Measurements from ENCODE around the gene ACTBL2. TPM values are rescaled to one million over a fixed set of nuclear protein-coding genes. Genes with fewer than 3 reads are reported as not detected.
A peak's percentile ranks its signal among the peaks of the same experiment; 100 is the strongest.

Gene ACTBL2
- total RNA-seq, 1 donor: not detected

DNA sequence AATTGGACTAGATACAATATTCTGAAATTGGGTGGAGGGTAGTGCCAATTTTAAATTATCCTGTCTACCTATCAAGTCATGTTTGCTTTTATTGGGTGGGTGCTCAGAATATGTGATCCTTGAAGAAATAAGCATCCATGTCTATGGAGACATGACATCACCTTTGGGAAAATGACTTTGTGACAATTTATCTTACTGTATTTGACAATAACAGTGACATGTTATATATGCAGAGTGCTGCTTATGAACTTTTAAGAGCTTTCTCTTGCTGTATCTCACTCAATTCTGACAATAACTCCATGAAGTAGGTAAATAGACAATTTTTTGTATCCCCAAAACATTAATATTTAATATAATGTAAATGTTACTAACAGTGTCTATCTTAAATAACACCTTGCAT, 15.1 kb upstream of the ACTBL2 start:
- H3K27ac ChIP-seq (ENCODE audit: low read depth, low read length): no peak overlapping the region
- TF ChIP-seq, protein P1, sequence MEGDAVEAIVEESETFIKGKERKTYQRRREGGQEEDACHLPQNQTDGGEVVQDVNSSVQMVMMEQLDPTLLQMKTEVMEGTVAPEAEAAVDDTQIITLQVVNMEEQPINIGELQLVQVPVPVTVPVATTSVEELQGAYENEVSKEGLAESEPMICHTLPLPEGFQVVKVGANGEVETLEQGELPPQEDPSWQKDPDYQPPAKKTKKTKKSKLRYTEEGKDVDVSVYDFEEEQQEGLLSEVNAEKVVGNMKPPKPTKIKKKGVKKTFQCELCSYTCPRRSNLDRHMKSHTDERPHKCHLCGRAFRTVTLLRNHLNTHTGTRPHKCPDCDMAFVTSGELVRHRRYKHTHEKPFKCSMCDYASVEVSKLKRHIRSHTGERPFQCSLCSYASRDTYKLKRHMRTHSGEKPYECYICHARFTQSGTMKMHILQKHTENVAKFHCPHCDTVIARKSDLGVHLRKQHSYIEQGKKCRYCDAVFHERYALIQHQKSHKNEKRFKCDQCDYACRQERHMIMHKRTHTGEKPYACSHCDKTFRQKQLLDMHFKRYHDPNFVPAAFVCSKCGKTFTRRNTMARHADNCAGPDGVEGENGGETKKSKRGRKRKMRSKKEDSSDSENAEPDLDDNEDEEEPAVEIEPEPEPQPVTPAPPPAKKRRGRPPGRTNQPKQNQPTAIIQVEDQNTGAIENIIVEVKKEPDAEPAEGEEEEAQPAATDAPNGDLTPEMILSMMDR (IDR thresholded peaks at IDR 0.05; ENCODE audit: extremely low read depth, low read depth, low read length): no peak
- no peak overlapping the region for H2AFZ ChIP-seq (ENCODE audit: low read length)
- no peaks in the 10 kb centered on the region for H3K27me3 ChIP-seq (ENCODE audit: insufficient read depth, low read length)
- peaks cover 32% of the 10 kb centered on the region for H3K4me1 ChIP-seq (ENCODE audit: insufficient read depth, low read length)
- H3K4me2 ChIP-seq (ENCODE audit: insufficient read depth, low read length): no peak overlapping the region
- H4K20me1 ChIP-seq (ENCODE audit: insufficient read depth, low read length): no peaks in the 10 kb centered on the region
- H3K4me3 ChIP-seq (ENCODE audit: insufficient read depth, low read length): no peak overlapping the region
- DNase-seq (ENCODE audit: insufficient read length, low spot score, missing footprints): no peak
- no peaks in the 10 kb centered on the region for H3K9me3 ChIP-seq (ENCODE audit: low read depth, low read length)
- H3K79me2 ChIP-seq (ENCODE audit: insufficient read depth, low read length): no peaks in the 10 kb centered on the region
- H3K36me3 ChIP-seq (ENCODE audit: insufficient read depth, low read length): no peaks in the 10 kb centered on the region

DNA sequence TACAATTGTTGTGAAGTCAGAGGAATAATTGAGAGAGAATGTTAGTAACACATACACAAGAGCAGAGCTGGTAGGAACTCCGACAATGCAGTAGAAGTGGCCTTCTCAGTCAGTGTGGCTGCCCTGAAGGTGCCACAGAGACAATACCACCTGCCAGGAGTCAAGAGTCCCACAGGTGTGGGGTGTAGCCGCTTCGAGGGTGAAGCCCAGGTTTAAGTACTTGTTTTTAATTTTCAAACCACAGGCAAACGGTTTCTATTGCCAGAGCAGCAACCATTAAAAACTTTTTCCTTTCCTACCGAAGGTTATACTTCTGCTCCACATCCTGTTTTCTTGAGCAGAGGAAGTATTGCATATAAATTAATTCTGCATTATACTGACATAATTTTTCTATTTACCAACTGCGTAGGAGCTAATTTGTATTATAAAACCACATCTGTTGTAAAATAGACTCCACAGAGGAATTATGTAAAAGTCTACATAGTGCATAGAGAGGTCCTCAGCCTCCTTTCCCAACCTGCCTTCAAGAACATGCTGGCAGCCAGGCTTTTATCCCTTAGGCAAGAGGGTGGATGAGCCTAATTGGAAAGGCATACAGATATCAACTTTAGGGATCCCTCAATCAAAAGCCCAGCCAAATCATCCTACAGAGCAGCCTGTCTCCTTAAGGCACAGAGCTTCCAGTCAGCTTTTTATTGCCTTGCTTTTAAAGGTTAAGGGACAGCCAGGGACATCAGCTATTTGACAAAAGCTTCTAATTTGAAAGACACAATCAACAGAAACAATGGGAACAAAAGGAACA, 12.9 kb upstream of the ACTBL2 start:
- no peaks in the 10 kb centered on the region for H3K9me3 ChIP-seq (ENCODE audit: low read depth, low read length)
- DNase-seq (ENCODE audit: insufficient read length, low spot score, missing footprints): no peak
- TF ChIP-seq, protein P1 (IDR thresholded peaks at IDR 0.05; ENCODE audit: extremely low read depth, low read depth, low read length): no peak
- H3K4me1 ChIP-seq (ENCODE audit: insufficient read depth, low read length): peaks cover 24% of the 10 kb centered on the region
- no peaks in the 10 kb centered on the region for H3K27me3 ChIP-seq (ENCODE audit: insufficient read depth, low read length)
- no peak overlapping the region for H3K4me3 ChIP-seq (ENCODE audit: insufficient read depth, low read length)
- no peaks in the 10 kb centered on the region for H4K20me1 ChIP-seq (ENCODE audit: insufficient read depth, low read length)
- no peaks in the 10 kb centered on the region for H3K79me2 ChIP-seq (ENCODE audit: insufficient read depth, low read length)
- no peaks in the 10 kb centered on the region for H3K36me3 ChIP-seq (ENCODE audit: insufficient read depth, low read length)
- peak overlapping the region; percentile 44 for H2AFZ ChIP-seq (ENCODE audit: low read length)
- H3K4me2 ChIP-seq (ENCODE audit: insufficient read depth, low read length): no peak overlapping the region
- peak overlapping the region; percentile 91 for H3K27ac ChIP-seq (ENCODE audit: low read depth, low read length)

DNA sequence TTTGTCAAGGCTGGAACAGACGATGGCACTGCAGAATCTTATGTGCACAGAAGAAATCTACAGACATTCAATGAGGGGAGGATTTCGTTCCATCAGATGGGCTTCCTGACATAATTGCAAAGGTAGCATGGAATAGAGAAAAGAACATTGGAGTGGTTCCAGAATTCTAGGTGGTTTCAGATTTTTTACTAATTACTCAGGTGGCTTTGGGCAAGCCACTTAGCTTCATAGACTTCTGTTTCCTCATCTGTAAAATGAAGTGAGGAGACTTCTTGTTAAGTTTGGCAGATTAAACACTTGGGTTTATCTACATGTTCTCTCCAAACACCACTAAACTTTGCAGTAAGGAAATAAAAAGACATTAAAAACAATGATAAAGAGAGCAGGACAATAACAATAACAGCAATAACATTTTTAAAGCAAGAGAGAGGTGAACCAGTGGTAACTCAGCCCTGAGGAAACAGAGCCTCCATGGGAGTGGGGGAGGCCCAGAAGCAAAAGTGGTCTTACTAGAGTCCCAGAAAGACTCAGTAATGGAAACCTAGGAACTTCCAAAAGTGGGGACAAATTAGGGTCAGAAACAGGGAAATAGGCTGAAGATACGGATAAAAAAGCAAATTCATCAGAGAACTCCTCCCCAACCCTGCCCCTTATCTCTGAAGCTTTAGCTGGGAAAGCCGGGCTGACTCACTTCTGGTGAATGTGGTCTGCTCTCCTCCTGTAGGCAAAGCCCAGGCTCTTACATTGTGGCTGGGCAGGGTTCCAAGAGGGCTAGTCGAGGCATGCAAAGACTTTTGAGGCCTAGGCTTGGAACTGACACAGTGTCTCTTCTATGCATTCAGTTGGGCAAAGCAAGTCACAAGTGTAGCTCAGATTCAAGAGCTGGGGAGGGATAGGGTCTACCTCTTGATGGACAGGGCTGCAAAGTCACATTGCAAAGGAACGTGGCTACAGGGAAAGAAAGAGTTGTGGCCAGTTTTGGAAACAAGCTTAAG, 11.8 kb upstream of the ACTBL2 start:
- Histone ChIP-seq H3K36me3 (ENCODE audit: insufficient read depth, low read length) (no peaks in the 10 kb centered on the region), H3K4me3 (ENCODE audit: insufficient read depth, low read length) (peak overlapping the region; percentile 16), H3K79me2 (ENCODE audit: insufficient read depth, low read length) (no peaks in the 10 kb centered on the region), H3K27me3 (ENCODE audit: insufficient read depth, low read length) (no peaks in the 10 kb centered on the region), H3K4me1 (ENCODE audit: insufficient read depth, low read length) (peaks cover 24% of the 10 kb centered on the region), H3K9me3 (ENCODE audit: low read depth, low read length) (no peaks in the 10 kb centered on the region), H2AFZ (ENCODE audit: low read length) (peak overlapping the region; percentile 65), H4K20me1 (ENCODE audit: insufficient read depth, low read length) (no peaks in the 10 kb centered on the region), H3K27ac (ENCODE audit: low read depth, low read length) (peak overlapping the region; percentile 91), H3K4me2 (ENCODE audit: insufficient read depth, low read length) (peak overlapping the region; percentile 63)
- DNase-seq (ENCODE audit: insufficient read length, low spot score, missing footprints): peak; percentile 89
- TF ChIP-seq, protein P1 (IDR thresholded peaks at IDR 0.05; ENCODE audit: extremely low read depth, low read depth, low read length): no peak
